Urinary bladder (tissue), 4 donors: ENCODE data around the gene RNF214. TPM values are rescaled to one million over a fixed set of nuclear protein-coding genes. Genes with fewer than 3 reads are reported as not detected.
"Not testable (repeated sequence)": the region's sequence is repeated elsewhere in the genome, so short reads cannot be mapped to it uniquely, and the experiment has no call there.

Experiments
- DNase-seq: peaks from one replicate; pipeline ENCODE4 v3.0.0-alpha.2; 2015; ENCODE audit errors: extremely low spot score
- H3K27ac ChIP-seq: one replicate; pipeline ENCODE4 v1.5.1; 2013; ENCODE audit warnings: low read depth, mild to moderate bottlenecking, moderate library complexity
- H3K36me3 ChIP-seq: one replicate; pipeline ENCODE4 v1.6.1; 2013; ENCODE audit warnings: mild to moderate bottlenecking, moderate library complexity; ENCODE audit not compliant: insufficient read depth
- H3K4me1 ChIP-seq: one replicate; pipeline ENCODE4 v1.6.1; 2013; ENCODE audit warnings: mild to moderate bottlenecking, moderate library complexity; ENCODE audit not compliant: insufficient read depth
- H3K4me3 ChIP-seq: one replicate; pipeline ENCODE4 v1.5.1; 2013; ENCODE audit warnings: low read depth, low read length
- WGBS: extraction: QIAGEN DNeasy Blood & Tissue Kit; methylation state at CpG from one replicate; pipeline ENCODE4 v1.1.7; 2013; 5-methylcytosine and 5-hydroxymethylcytosine counted together
- polyA plus RNA-seq: library from polyadenylated mRNA; stranded (reverse); fragments of 200-250 nt; gene quantifications from one replicate; pipeline ENCODE4 v1.2.3, GENCODE V29; 2013
- total RNA-seq: library from RNA; depleted of rRNA; stranded (reverse); fragments of >200 nt; gene quantifications from one replicate; pipeline ENCODE4 v1.2.3, GENCODE V29; 2014
- donor health status: healthy with polysubstance abuse.
- donor health status: healthy.

RNF214 gene
- 15.2 TPM for total RNA-seq
- polyA plus RNA-seq = 14.5 TPM

DNA sequence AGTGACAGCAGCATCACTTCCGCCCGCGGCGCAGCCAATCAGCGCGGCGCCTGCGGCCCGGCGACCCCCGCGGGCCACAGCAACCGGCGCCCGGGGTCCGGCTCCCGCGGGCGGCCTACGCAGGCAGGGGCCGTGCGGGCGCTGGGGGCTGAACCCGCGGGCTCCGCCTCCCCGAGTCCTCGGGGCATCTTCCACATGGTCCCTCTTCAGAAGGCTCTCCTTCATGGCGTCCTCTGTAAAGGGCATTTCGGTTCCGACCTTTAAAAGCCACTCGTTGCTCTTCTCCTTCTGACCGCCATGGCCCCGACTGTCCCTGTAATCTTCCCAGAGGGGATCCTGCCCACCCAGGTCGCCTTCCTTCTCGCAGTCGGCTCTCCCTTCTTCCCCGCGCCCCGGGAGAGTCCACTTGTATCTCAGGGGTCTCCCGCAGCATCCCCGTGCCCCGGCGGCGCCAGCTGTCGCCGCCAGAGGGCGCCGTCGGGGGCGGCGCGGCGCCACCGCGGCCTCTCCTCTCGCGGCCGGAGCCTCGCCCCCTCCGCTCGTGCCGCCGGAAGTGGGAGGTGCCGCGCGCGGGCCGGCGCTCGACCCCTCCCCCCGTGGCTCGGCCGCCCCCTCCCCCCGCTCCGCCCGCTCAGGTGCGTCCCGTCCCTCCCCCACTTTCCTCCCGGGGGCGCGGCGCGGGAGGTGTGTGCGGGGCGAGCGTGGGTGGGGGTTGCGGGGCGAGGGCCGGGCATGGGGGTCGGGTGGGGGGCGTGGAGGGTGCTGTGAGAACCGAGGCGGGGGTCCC is at the start of gene RNF214:
Gene RNF214, plus strand, starts transcription at position 580 of the 787 bp plus-strand sequence. CDS start 1,602 bp downstream, outside the sequence.
- H3K36me3 ChIP-seq = no peaks in the 10 kb centered on the region
- peak; percentile 43 for DNase-seq
- no peaks in the 10 kb centered on the region for H3K4me1 ChIP-seq
- H3K27ac ChIP-seq = peak within 1 kb of the TSS; percentile 94
- WGBS = 1% methylated on average over 92 of the region's 94 CpGs
- H3K4me3 ChIP-seq = peak within 1 kb of the TSS; percentile 93

- WGBS = 96% methylated on average over 13 of the region's 13 CpGs
- not testable (repeated sequence) for H3K36me3 ChIP-seq, H3K4me3 ChIP-seq, DNase-seq, H3K27ac ChIP-seq, H3K4me1 ChIP-seq
These were observed 49.3 kb upstream of the RNF214 start for GRCh38 chr11:117183178-117183577.

GRCh38 chr11:117183724-117184349 is 48.6 kb upstream of the RNF214 start:
- DNase-seq = no peak
- WGBS = 85% methylated on average over 11 of the region's 11 CpGs
- Histone ChIP-seq H3K4me1 (no peaks in the 10 kb centered on the region), H3K27ac (no peak overlapping the region), H3K4me3 (no peak overlapping the region), H3K36me3 (no peaks in the 10 kb centered on the region)

GRCh38 chr11:117185736-117186430 is 46.6 kb upstream of the RNF214 start:
- Histone ChIP-seq H3K4me1 (no peaks in the 10 kb centered on the region), H3K27ac (no peak overlapping the region), H3K36me3 (no peaks in the 10 kb centered on the region), H3K4me3 (no peak overlapping the region)
- no peak for DNase-seq
- WGBS = 90% methylated on average over 5 of the region's 5 CpGs

DNA sequence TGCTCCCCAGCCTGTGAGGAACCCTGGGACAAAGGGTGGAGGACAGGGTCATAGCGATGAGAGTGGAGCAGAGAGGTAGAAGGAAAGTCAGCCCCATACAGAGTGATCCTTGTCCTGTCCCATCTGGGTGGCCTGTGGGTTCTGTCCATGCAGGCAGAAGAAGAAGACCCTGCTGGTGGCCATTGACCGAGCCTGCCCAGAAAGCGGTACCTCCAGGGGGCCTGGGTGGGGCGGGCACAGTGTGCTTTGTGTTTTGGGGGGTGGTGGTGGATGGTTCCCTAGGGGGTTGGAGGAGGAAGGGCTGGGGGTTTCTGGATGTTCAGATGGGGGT is 46.1 kb upstream of the RNF214 start:
- WGBS = 96% methylated on average over 4 of the region's 4 CpGs
- Histone ChIP-seq H3K4me1 (no peaks in the 10 kb centered on the region), H3K4me3 (no peak overlapping the region), H3K27ac (no peak overlapping the region), H3K36me3 (no peaks in the 10 kb centered on the region)
- no peak for DNase-seq

DNA sequence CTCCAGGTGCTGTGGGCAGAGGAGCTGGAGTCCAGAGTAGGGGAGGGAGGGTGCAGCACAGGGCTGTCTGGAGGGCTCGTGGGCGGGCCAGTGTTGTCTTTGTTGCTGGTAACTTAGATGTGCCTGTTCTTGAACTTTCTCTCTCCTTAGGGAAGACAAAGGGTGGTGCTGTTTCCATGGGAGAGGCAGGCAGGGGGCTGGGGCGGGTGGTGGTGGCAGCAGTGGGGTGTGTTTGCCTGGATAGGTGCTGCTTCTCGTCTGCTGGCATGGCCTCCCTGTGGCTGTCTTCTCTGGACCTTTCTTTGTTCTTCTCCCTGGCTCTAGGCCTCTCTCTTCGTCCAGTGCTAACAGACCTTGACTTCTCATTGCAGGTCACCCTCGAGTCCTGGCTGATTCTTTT is 45.5 kb upstream of the RNF214 start:
- WGBS = 77% methylated on average over 6 of the region's 6 CpGs
- no peaks in the 10 kb centered on the region for H3K4me1 ChIP-seq
- H3K36me3 ChIP-seq = no peaks in the 10 kb centered on the region
- no peak overlapping the region for H3K4me3 ChIP-seq
- DNase-seq = no peak
- no peak overlapping the region for H3K27ac ChIP-seq

DNA sequence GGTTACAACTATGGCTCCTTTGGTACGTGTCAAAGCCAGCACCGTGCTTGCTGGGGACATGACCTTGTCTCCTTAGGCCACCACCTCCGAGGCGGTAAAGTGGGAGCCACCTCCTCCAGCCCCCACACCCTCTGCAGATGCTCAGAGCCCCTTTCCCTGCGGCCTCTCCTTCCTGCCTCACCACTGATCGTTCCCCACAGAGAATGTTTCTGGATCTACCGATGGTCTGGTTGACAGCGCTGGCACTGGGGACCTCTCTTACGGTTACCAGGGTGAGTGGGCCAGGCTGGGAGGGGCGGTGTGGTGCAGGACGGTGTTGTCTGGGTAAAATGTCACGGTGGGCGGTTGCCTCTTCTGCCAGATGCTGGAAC is 45.1 kb upstream of the RNF214 start:
- WGBS = 91% methylated on average over 13 of the region's 13 CpGs
- H3K4me1 ChIP-seq = no peaks in the 10 kb centered on the region
- H3K4me3 ChIP-seq = no peak overlapping the region
- H3K36me3 ChIP-seq = no peaks in the 10 kb centered on the region
- no peak for DNase-seq
- H3K27ac ChIP-seq = no peak overlapping the region

- no peak for DNase-seq
- Histone ChIP-seq H3K27ac (no peak overlapping the region), H3K4me3 (no peak overlapping the region), H3K36me3 (no peaks in the 10 kb centered on the region), H3K4me1 (no peaks in the 10 kb centered on the region)
- WGBS = 88% methylated on average over 16 of the region's 16 CpGs
These were observed 44.5 kb upstream of the RNF214 start for GRCh38 chr11:117187799-117188481.

- Histone ChIP-seq H3K27ac (no peak overlapping the region), H3K36me3 (no peaks in the 10 kb centered on the region)
These were observed 43.8 kb upstream of the RNF214 start for GRCh38 chr11:117188620-117189081.

GRCh38 chr11:117189191-117189940 is 43.1 kb upstream of the RNF214 start:
- WGBS = 93% methylated on average over 22 of the region's 22 CpGs
- no peak for DNase-seq

More at GRCh38 chr11:117188620-117189081, 43.8 kb upstream of the RNF214 start:
- H3K4me3 ChIP-seq = no peak overlapping the region
- WGBS = 90% methylated on average over 20 of the region's 20 CpGs
- DNase-seq = no peak
- H3K4me1 ChIP-seq = no peaks in the 10 kb centered on the region

DNA sequence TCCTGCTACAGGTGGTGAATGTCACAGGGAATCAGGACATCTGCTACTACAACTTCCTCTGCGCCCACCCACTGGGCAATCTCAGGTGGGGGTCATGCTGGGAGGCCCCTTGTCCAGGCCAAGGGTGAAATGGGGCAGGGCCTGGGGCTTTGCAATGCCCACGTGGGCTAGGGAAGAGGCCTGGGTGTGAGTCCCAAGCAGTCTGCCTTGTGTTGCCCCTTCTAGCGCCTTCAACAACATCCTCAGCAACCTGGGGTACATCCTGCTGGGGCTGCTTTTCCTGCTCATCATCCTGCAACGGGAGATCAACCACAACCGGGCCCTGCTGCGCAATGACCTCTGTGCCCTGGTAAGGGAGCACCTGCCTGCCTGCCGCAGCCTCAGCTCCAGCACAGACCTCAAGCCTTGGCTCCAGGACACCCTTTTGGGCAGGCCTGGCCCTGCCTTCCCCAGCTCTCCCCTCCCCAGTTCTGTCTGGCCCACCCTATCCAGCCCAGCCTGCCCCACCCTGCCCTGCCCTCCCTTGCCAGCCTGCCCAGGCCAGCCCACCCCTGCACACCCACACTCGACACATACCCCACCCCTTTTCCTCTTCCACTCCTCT is 42.4 kb upstream of the RNF214 start:
- Histone ChIP-seq H3K27ac (no peak overlapping the region), H3K36me3 (no peaks in the 10 kb centered on the region), H3K4me3 (no peak overlapping the region), H3K4me1 (no peaks in the 10 kb centered on the region)
- 79% methylated on average over 8 of the region's 8 CpGs for WGBS
- DNase-seq = no peak

More at GRCh38 chr11:117189191-117189940, 43.1 kb upstream of the RNF214 start:
- no peaks in the 10 kb centered on the region for H3K4me1 ChIP-seq
- H3K36me3 ChIP-seq = no peaks in the 10 kb centered on the region
- H3K4me3 ChIP-seq = no peak overlapping the region
- H3K27ac ChIP-seq = no peak overlapping the region

DNA sequence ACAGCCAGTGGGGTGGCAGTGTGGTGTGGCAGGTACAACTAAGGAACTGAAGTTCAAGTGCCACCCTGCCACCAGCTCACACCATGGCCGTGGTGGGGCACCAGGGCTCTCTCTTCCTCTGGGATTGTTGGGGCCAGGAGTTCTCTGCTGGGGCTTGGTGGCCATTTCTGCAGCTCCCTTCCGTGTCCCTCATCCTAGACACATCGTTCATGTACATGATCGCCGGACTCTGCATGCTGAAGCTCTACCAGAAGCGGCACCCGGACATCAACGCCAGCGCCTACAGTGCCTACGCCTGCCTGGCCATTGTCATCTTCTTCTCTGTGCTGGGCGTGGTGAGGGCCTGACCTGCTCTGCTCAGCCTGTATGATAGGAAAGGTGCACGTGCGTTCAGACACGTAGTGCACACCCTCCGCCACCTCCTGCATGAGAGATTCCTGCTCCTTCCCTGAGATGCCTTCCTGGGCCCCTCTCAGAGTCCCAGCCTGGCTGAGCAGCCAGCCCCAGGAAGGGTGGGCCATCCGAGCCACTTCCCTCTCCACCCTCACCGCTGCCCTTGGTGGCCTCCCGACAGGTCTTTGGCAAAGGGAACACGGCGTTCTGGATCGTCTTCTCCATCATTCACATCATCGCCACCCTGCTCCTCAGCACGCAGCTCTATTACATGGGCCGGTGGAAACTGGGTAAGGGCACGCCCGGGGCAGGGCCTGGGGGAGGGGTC is 40.6 kb upstream of the RNF214 start:
- no peak for DNase-seq
- WGBS = 93% methylated on average over 26 of the region's 26 CpGs
- Histone ChIP-seq H3K27ac (no peak overlapping the region), H3K4me1 (no peaks in the 10 kb centered on the region), H3K36me3 (no peaks in the 10 kb centered on the region), H3K4me3 (no peak overlapping the region)
